GM18505 (cell line): ENCODE results near the gene VAT1L.
A peak's percentile ranks its signal among the peaks of the same experiment; 100 is the strongest.
"Not testable (repeated sequence)": the region's sequence is repeated elsewhere in the genome, so short reads cannot be mapped to it uniquely, and the experiment has no call there.

Source experiments
- ATAC-seq: cut with Tn5 transposase; IDR thresholded peaks from one replicate; pipeline ENCODE4 v1.9.1; 2021; ENCODE audit not compliant: unreplicated experiment
- POLR2A ChIP-seq: IDR thresholded peaks from 4 replicates; pipeline ENCODE4 v1.6.1; 2011; ENCODE audit warnings: borderline replicate concordance; ENCODE audit not compliant: insufficient read depth, insufficient read length; ENCODE audit errors: extremely low read depth

VAT1L gene

GRCh38 chr16:77991701-77992100, 203.3 kb downstream of the VAT1L start:
- ATAC-seq: no peak
- no peak for TF ChIP-seq POLR2A

GRCh38 chr16:77992381-77992780, 204.0 kb downstream of the VAT1L start:
- ATAC-seq: not testable (repeated sequence)

- TF ChIP-seq POLR2A: no peak
- no peak for ATAC-seq
These were observed 205.0 kb downstream of the VAT1L start for GRCh38 chr16:77993111-77993985.

- no peak for TF ChIP-seq POLR2A
- no peak for ATAC-seq
These were observed 207.6 kb downstream of the VAT1L start for GRCh38 chr16:77995843-77996455.

DNA sequence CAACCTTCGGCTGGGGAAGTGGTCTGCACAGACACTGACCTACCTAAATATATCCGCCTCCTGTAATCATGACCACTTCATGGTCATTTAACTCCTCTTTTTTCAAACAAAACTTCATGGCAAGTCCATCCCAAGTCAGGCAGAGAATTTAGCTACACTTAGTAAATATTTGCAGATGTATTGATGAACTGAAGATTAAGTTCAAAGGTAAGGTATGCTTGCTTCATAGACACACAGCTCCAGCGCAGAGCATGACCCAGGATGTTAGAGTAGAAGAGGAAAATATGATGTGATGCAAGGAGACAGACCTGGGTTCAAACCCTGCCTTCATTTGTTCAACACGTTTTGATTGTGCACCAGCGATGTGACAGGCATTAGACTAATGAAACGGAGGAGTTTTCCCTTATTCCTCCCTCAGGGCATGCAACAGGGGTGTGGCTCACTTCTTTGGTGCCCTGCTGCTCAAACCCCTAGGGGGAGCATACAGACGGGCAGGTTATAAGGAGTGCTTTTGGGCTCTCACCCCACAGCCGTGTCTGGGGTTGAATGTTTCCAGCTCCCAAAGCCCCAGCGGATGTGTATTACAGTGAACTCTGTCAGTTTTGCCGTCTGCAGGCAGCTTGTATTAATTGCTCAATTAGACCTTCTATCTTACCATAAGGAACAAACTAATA, 210.1 kb downstream of the VAT1L start:
- ATAC-seq: no peak
- no peak for TF ChIP-seq POLR2A

- no peak for ATAC-seq
- TF ChIP-seq POLR2A: no peak
These were observed 213.2 kb downstream of the VAT1L start for GRCh38 chr16:78001451-78002025.

GRCh38 chr16:78002915-78003538, 214.7 kb downstream of the VAT1L start:
- ATAC-seq: peak; percentile 99
- no peak for TF ChIP-seq POLR2A

DNA sequence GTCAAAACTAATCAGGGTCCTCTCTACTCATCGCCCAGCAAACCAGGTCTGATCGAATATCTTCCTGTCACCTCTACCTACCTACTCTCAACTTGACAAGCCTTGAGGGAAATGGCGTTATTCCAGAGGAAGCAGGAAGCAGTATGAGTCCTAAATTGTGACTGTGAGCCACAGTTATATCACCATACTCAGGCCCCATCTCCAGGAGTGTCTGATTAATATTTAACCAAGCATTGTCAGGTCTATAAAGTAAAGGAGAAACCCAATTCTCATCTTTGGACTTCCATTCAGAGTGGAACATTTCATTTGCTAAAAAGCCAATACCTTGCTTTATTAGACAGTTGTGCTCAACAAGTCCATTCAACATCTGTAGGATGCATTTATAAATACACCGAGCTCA, 216.2 kb downstream of the VAT1L start:
- TF ChIP-seq POLR2A: no peak
- no peak for ATAC-seq

DNA sequence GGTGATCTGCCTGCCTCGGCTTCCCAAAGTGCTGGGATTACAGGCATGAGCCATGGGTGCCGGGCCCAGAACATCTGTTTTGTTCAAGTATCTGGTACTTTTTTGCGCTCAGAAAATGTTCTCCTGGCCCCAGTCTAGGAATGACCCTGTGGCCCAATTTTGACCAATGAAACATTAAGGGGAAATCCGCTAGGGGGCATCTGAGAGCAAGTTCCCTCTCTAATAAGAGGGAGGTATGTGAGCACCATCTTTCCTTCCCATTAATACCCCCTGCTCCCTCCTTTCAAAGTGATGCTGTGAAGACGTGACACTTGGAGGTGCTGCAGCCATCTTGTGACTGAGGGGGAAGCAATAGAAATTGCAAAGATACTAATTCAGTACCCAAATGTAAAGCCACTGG, 217.5 kb downstream of the VAT1L start:
- no peak for TF ChIP-seq POLR2A
- ATAC-seq: no peak

- no peak for TF ChIP-seq POLR2A
- ATAC-seq: no peak
These were observed 218.8 kb downstream of the VAT1L start for GRCh38 chr16:78007121-78007520.

GRCh38 chr16:78022347-78023060, 234.1 kb downstream of the VAT1L start, which contains the start of gene CLEC3A:
TSS of gene CLEC3A (plus strand) at chr16:78022548. CDS start at chr16:78022627, 79 bp downstream.
- no peak for TF ChIP-seq POLR2A
- ATAC-seq: no peak

DNA sequence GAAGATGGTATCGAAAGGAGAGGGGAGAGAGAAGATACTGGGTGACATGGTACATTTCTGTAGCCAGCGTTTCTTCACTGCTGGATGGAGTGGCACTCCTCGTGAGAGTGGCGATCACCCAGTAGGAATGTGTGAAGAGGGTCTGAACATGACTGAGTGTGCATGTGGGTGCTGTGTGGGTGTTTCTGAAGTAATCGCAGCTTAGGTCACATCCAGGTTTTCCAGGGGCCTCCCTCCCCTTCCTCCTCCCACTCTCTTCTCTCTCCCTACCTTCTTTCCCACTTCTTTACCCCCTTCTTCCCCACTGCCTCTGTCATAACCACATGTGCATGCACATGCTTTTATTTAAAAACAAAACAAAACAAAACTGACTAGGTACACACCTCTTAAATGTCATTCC, 235.8 kb downstream of the VAT1L start:
- ATAC-seq: no peak
- no peak for TF ChIP-seq POLR2A
